Loucy (cell line): ENCODE data around the gene MYOF.

Source experiments
- CTCF ChIP-seq: fragments of 200-600 bp; sonication (generic); conservative IDR thresholded peaks from 2 replicates; pipeline ENCODE4 v1.5.1; 2014; ENCODE audit warnings: mild to moderate bottlenecking, antibody characterized with exemption, low read length
- EZH2phosphoT487 ChIP-seq: fragments of 200-600 bp; IDR thresholded peaks from 2 replicates; pipeline ENCODE4 v1.6.1; 2018; ENCODE audit warnings: antibody characterized with exemption, mild to moderate bottlenecking, moderate library complexity, borderline replicate concordance

GRCh38 chr10:93451244-93451947 is 30.7 kb downstream of the MYOF start:
- TF ChIP-seq CTCF (no peak), EZH2phosphoT487 (no peak)
